Omental fat pad (tissue), 4 donors: ENCODE results near the gene CASP4. TPM values are rescaled to one million over a fixed set of nuclear protein-coding genes. Genes with fewer than 3 reads are reported as not detected.

Source experiments
- ATAC-seq: fragments of 150-250 bp; one replicate; pipeline ENCODE4 v1.9.1; 2016; ENCODE audit warnings: mild to moderate bottlenecking, moderate library complexity; ENCODE audit not compliant: low FRiP score
- DNase-seq: peaks from one replicate; pipeline ENCODE4 v3.0.0-alpha.2; 2019; ENCODE audit warnings: low spot score
- CTCF ChIP-seq, 3 donors: fragments of 450-650 bp; IDR thresholded peaks; one replicate each; pipeline ENCODE4 v1.5.1; 2016 to 2017; ENCODE audit warnings: antibody characterized with exemption in 3 of 3, mild to moderate bottlenecking in 3 of 3, moderate library complexity in 2 of 3
- total RNA-seq, 4 donors: library from RNA; depleted of rRNA; stranded (reverse); fragments of >200 nt; gene quantifications; one replicate each; pipeline ENCODE4 v1.1.0, GENCODE V29; 2016

Gene CASP4
- total RNA-seq, 4 donors from 2014 or later: 122 to 297 (median 226) TPM

GRCh38 chr11:104912102-104912501 is 56.3 kb downstream of the CASP4 start:
- DNase-seq (no peak), ATAC-seq (no peak)
- no peak for TF ChIP-seq CTCF (IDR thresholded peaks at IDR 0.05)

- ATAC-seq (no peak), DNase-seq (no peak)
- TF ChIP-seq CTCF (IDR thresholded peaks at IDR 0.05): no peak
Observed at GRCh38 chr11:104908186-104908531, 60.2 kb downstream of the CASP4 start.

GRCh38 chr11:104907521-104908185 is 60.7 kb downstream of the CASP4 start:
- no peak for TF ChIP-seq CTCF (IDR thresholded peaks at IDR 0.05)

GRCh38 chr11:104905271-104905670 is 63.1 kb downstream of the CASP4 start:
- no peak for TF ChIP-seq CTCF (IDR thresholded peaks at IDR 0.05)
- DNase-seq (no peak), ATAC-seq (no peak)

More at GRCh38 chr11:104907521-104908185, 60.7 kb downstream of the CASP4 start:
- no peak for DNase-seq
- ATAC-seq: no peak

GRCh38 chr11:104899226-104899625 is 69.1 kb downstream of the CASP4 start:
- ATAC-seq: no peak

GRCh38 chr11:104898685-104899013 is 69.7 kb downstream of the CASP4 start:
- ATAC-seq (peak; percentile 84), DNase-seq (no peak)
- no peak for TF ChIP-seq CTCF (IDR thresholded peaks at IDR 0.05)

More at GRCh38 chr11:104899226-104899625, 69.1 kb downstream of the CASP4 start:
- DNase-seq: no peak
- TF ChIP-seq CTCF (IDR thresholded peaks at IDR 0.05): no peak

- DNase-seq: no peak
- no peak for TF ChIP-seq CTCF (IDR thresholded peaks at IDR 0.05)
- peak; percentile 43 for ATAC-seq
Observed at GRCh38 chr11:104897891-104898684, 70.3 kb downstream of the CASP4 start, which contains the start of gene CASP12. Gene CASP12, minus strand, starts transcription at chr11:104898460.
